Stimulated activated CD4-positive, alpha-beta T cell treated with anti-CD3 and anti-CD28 coated beads, Interleukin-1b, Interleukin-23, amount 100 ng/mL, for 4 hours (primary cell): Measurements from ENCODE around the gene OR2D3.
"Not testable (repeated sequence)": the region's sequence is repeated elsewhere in the genome, so short reads cannot be mapped to it uniquely, and the experiment has no call there.

ENCODE experiments used
- DNase-seq, 2 donors: peaks; one replicate each; pipeline ENCODE4 v3.0.0-alpha.2; 2020; ENCODE audit warnings: low read depth in 2 of 2

The OR2D3 gene, protein sequence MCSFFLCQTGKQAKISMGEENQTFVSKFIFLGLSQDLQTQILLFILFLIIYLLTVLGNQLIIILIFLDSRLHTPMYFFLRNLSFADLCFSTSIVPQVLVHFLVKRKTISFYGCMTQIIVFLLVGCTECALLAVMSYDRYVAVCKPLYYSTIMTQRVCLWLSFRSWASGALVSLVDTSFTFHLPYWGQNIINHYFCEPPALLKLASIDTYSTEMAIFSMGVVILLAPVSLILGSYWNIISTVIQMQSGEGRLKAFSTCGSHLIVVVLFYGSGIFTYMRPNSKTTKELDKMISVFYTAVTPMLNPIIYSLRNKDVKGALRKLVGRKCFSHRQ

DNA sequence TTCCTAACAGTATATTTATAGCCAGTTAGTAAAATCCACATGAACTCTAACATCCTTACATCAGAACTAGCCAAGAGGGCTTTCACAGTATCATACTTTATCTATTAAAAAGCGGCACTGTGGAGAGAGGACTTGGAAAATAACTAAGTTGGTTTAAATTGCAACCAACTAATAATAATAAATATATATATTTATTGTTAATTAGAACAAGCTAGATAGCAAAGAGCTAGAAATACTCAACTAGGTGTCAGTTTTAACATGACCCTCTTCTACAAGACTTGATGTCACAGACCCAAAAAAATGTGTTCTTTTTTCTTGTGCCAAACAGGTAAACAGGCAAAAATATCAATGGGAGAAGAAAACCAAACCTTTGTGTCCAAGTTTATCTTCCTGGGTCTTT lies at the start of gene OR2D3:
Gene OR2D3 (plus strand): TSS at position 301 of the 400 bp plus-strand sequence. CDS start 0 bp downstream, at position 301.
- DNase-seq = no peak

- DNase-seq = no peak
Measured at GRCh38 chr11:6871278-6871677, 49.5 kb upstream of the OR2D3 start.

DNA sequence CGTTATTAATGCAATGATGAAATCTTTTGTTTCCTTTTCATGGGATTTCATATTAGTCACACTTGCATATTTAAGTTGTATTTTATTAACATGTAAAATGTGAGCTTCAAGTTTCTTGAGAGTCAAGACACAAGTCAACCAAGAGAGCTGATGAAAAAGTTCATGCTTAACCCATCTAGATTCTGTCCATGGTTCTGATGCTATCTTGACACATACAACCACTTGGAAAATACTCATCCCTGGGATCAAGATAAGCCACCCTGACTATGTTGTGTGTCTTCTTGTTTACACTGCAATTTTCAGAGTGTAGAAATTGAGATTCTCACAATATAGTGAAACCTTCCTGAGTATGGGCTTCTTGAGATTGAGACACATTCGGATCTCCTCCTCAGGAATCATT lies 45.0 kb upstream of the OR2D3 start:
- no peak for DNase-seq

GRCh38 chr11:6876325-6876724 lies 44.5 kb upstream of the OR2D3 start, which contains the start of gene OR10A4:
Gene OR10A4 (plus strand): TSS chr11:6876625. CDS start chr11:6876648, 23 bp downstream.
- no peak for DNase-seq

GRCh38 chr11:6876914-6877313 lies 43.9 kb upstream of the OR2D3 start:
- no peak for DNase-seq

GRCh38 chr11:6882751-6883150 lies 38.1 kb upstream of the OR2D3 start:
- DNase-seq = no peak

- not testable (repeated sequence) for DNase-seq
Measured at GRCh38 chr11:6887711-6888110, 33.1 kb upstream of the OR2D3 start.

GRCh38 chr11:6888830-6889229 lies 32.0 kb upstream of the OR2D3 start:
- no peak for DNase-seq

- DNase-seq = no peak
Measured at GRCh38 chr11:6889835-6890234, 31.0 kb upstream of the OR2D3 start.

GRCh38 chr11:6892400-6892799 lies 28.4 kb upstream of the OR2D3 start, which contains the start of gene OR2D2:
Gene OR2D2 (minus strand): TSS chr11:6892500. CDS start chr11:6892500, 0 bp downstream.
- no peak for DNase-seq

DNA sequence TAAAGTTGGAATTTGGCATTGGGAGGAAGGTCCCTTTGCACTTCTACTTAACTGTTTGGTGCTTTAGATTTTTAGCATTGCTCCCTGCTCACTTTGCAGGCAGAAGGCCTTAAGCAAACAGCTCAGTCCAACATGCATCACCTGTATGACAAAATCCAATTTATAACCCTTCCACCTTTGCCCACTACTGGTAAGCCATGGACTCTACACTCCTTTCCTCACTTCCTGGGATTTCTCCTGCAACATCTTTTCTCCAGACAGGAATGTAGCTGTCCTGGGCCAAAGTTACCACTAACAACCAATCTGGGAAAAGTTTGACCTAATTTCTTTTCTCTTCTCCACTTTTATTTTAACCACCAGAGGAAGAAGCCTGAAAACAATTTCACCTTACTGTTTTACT lies 26.7 kb upstream of the OR2D3 start:
- DNase-seq = no peak

DNA sequence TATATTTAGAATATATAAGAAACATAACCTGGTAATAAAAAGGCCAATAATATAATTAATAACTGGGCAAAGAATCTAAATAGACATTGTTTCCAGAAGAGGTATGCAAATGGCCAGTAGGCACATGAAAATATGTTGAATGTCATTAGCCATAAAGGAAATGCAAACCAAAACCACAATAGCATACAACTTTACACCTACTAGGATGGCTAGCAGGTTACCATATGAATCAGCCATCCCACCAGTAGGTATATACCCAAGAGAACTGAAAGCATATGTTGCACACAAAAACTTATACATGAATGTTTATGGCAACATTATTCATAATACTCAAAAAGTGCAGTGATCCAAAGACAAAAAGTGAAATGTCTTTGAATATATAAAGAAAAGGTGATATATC lies 25.8 kb upstream of the OR2D3 start:
- no peak for DNase-seq

- DNase-seq = no peak
Measured at GRCh38 chr11:6898911-6899310, 21.9 kb upstream of the OR2D3 start.

GRCh38 chr11:6900327-6900999 lies 20.3 kb upstream of the OR2D3 start:
- DNase-seq = no peak

GRCh38 chr11:6904804-6905203 lies 16.0 kb upstream of the OR2D3 start:
- not testable (repeated sequence) for DNase-seq

GRCh38 chr11:6911378-6911777 lies 9.4 kb upstream of the OR2D3 start:
- DNase-seq = no peak

DNA sequence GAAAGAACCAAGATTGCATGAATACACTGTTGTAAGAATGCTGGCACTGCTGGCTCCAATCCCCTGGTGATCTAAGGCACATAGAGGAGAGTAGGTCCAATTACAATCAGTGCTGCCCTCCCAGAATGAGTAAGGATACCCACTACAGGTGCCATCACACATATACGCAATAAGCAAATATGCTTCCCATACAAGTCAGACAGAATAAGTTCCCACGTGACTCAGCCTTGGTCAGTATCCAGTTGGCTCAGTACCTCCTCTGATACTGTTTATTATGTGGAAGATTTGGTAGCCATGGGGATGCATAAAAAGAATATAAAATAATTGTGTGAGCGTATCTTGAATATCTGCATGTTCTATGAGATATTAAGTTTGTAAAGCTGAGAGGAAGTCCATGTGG lies 8.9 kb upstream of the OR2D3 start:
- DNase-seq = no peak

GRCh38 chr11:6919698-6920097 lies 1.1 kb upstream of the OR2D3 start:
- no peak for DNase-seq

- DNase-seq = no peak
Measured at GRCh38 chr11:6925007-6925577, 4.3 kb downstream of the OR2D3 start.

DNA sequence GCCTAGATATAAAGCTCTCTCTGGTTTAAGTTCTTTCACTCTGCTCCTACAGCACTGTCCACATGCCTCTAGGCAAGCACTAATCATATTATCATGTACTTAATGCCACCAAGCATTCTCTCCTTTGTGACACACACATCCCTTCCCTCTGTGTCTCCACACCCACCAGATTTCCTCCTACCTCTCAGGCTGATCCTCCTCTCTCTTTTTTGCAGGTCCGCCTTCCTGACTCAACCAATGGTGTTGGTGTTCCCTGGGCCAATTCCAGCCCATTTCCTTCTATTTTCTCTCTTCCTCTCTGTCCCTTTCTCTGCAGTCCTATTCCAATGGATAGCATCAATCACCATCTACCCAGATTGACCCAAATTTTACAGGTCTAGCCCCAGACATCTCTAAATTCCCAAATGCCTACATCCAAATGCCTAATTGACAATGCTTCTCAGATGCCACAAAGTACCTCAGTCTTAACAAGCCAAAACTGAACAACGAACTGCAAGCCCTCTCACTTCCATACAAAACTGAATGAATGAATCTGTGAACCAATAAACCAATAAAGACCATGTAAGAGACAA lies 4.9 kb downstream of the OR2D3 start:
- DNase-seq = no peak

GRCh38 chr11:6926208-6927029 lies 5.6 kb downstream of the OR2D3 start, which contains the start of gene ZNF215:
Gene ZNF215 (plus strand): TSS chr11:6926426. CDS start chr11:6932273, 5,847 bp downstream.
- peak; percentile 4 to 7 for DNase-seq
